Measurements from ENCODE around the gene PVALEF. TPM values are rescaled to one million over a fixed set of nuclear protein-coding genes. Genes with fewer than 3 reads are reported as not detected.

Gene PVALEF
- polyA plus RNA-seq, 3 donors = not detected

GRCh38 chr17:81157848-81158687 is 7.2 kb upstream of the PVALEF start:
- WGBS, 3 donors = 85 to 87% (median 86%) methylated on average over 39 of the region's 39 CpGs

GRCh38 chr17:81158688-81159590 is 6.4 kb upstream of the PVALEF start:
- 89 to 90% (median 90%) methylated on average over 43 of the region's 43 CpGs for WGBS, 3 donors
- H3K27ac ChIP-seq (ENCODE audit: low read depth, low read length) = no peak overlapping the region

More at GRCh38 chr17:81157848-81158687, 7.2 kb upstream of the PVALEF start:
- no peak overlapping the region for H3K27ac ChIP-seq (ENCODE audit: low read depth, low read length)

DNA sequence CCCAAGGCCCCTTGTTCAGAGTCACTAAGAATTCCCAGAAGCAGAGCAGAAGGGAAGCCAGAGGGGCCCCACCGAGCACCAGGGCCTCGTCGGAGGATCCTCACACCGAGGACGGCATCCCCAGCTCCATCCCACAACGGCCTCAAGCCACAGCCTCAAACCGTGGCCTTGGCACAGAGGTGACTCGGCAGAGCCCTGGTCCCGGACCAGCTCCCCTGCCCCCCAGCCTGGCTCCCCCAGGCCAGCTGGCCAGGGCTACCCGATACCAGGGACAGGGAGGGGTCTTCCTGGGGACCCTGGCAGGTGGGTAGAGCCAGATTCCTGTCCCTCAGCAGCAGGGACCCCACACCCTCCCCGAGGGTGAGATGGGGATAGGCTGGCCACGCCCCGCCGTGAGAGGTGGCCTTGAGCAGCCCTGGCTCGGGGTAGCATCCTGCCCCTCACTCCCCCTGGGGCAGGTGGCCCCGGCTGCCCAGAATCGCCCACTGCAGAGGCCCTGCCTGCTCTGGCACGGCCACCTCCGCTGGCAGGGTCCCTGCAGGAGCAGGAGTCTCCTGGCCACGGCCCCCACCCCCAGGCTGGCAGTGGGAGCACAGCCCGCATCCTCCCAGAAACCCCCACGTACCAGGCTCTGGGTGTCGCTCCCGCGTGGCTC is 5.6 kb upstream of the PVALEF start:
- WGBS, 3 donors = 41 to 69% (median 51%) methylated on average over 20 to 25 of the region's 25 CpGs
- no peak overlapping the region for H3K27ac ChIP-seq (ENCODE audit: low read depth, low read length)

DNA sequence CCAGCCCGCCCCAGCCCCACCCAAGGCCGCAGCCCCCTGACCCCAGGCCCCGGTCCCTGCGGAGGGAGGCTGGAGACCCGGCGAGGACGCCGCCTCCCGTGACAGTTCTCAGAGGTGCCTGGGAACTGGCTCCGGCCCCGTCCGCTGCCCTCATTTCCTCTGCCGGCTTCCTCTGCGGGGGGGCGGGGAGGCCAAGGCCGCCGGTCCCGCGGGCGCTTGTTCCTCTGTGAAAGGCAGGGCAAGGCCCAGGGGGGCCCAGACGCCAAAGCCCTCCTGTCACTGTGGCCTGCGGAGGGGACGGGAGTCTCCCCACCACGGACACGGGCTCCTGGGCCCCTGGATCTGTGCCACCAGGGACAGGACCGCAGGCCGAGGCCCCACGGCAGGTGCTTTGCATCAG is 5.0 kb upstream of the PVALEF start:
- 7 to 31% (median 21%) methylated on average over 17 to 28 of the region's 28 CpGs for WGBS, 3 donors
- no peak overlapping the region for H3K27ac ChIP-seq (ENCODE audit: low read depth, low read length)

- no peak overlapping the region for H3K27ac ChIP-seq (ENCODE audit: low read depth, low read length)
- 58 to 70% (median 58%) methylated on average over 32 of the region's 32 CpGs for WGBS, 3 donors
Observed at GRCh38 chr17:81160747-81161453, 4.4 kb upstream of the PVALEF start.

DNA sequence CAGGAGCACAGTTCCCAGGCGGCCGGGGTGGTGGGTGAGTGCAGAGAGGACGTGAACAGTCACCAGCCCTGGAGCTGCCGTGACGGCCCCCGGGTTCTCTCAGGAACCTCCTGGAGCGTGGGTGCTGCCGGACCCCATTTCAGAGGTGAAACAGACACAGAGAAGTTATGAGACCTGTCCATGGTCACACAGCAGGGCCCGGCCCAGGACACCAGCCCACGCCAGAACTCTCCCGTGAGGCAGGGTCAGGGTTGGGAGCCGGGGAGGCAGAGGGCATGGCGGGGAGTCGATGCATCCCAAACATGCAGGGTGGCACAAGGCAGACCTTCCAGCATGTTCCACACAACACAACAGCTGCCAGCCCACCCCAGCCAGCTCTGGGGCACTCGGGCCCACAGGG is 3.8 kb upstream of the PVALEF start:
- 92 to 94% (median 93%) methylated on average over 15 of the region's 15 CpGs for WGBS, 3 donors
- no peak overlapping the region for H3K27ac ChIP-seq (ENCODE audit: low read depth, low read length)

DNA sequence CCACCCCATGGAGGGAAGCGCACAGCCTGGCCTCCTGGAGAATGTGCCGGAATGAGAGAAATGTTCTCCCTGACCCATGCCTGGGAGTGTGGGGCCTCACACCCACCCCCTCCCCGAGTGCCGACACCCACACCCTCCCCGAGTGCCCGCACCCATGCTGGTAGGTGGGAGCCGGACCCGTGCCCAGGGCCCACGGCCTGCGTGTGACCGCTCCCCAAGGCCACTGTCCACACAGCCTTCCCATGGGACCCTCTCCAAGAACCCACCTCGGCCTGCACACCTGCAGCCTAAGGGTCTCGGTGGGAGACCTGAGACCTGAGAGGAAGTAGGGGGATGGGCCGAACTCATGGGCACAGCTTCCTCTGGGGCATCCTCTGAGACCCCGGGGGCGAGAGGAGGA is 3.3 kb upstream of the PVALEF start:
- H3K27ac ChIP-seq (ENCODE audit: low read depth, low read length) = no peak overlapping the region

DNA sequence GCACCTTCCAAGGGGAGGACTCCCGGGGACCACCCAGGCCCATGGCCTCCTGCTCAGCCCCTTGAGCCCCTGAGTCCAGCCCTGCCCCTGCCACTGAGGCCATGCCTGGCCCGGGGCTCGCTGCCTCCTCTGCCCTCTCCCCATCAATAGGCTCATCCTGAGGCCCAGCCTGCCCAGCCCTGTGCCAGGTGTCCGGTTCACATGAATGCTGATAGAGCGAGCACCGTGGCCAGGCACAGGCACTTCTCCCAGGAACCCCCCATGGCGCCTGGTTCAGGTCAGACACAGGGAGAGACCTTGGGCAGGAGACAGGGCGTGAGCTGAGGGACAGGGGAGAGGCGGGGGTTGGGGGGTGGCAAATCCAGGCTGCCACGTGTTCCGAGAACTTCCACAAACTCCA is 2.8 kb upstream of the PVALEF start:
- H3K27ac ChIP-seq (ENCODE audit: low read depth, low read length) = no peak overlapping the region
- 47 to 91% (median 87%) methylated on average over 11 of the region's 11 CpGs for WGBS, 3 donors

More for the DNA sequence above, 3.3 kb upstream of the PVALEF start:
- WGBS, 3 donors = 74 to 86% (median 83%) methylated on average over 16 of the region's 16 CpGs

GRCh38 chr17:81163051-81163695 is 2.1 kb upstream of the PVALEF start:
- no peak overlapping the region for H3K27ac ChIP-seq (ENCODE audit: low read depth, low read length)
- 73 to 92% (median 89%) methylated on average over 18 to 19 of the region's 19 CpGs for WGBS, 3 donors

DNA sequence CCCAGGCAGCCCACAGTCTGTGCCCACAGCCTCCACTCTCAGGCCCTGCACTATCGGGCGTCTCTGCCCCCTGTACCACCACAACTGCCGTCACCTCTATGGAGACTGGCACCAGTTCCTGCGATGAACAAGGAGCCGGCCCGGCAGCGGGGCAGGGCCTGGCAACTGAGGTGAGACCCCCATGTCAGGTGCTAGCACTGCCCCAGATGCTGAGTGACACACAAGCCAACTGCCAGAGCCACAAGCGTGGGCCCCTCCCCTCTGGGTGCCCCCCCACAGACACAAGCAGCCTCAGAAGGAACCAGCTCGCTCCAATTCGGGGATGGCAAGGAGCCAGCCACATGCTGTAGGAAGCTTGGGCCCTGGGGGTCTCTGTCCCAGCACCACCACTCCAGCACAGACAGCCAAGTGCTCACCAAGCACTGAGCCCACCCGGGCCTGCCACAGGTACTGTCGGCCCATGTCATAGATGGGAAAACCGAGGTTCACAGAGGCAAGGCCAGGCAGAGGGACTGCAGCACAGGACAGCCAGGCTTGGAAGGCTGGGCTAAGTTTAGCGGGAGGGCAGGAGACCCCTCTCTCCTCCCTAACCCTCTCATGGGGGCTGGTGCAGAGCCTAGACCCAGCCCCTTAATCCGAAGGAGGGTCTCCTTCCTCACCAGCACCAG is 1.5 kb upstream of the PVALEF start:
- WGBS, 3 donors = 75 to 89% (median 88%) methylated on average over 15 of the region's 15 CpGs
- no peak overlapping the region for H3K27ac ChIP-seq (ENCODE audit: low read depth, low read length)

GRCh38 chr17:81164371-81165245 is 699 bp upstream of the PVALEF start:
- WGBS, 3 donors = 43 to 75% (median 70%) methylated on average over 19 of the region's 19 CpGs
- no peak overlapping the region for H3K27ac ChIP-seq (ENCODE audit: low read depth, low read length)

- no peak within 1 kb of the TSS for H3K27ac ChIP-seq (ENCODE audit: low read depth, low read length)
- 1 to 2% (median 1%) methylated on average over 16 to 54 of the region's 62 CpGs for WGBS, 3 donors
Observed at GRCh38 chr17:81166033-81166492, 756 bp downstream of the PVALEF start, which contains the start of gene AATK. Gene AATK (minus strand): TSS chr17:81166221. CDS start chr17:81165992, 229 bp downstream.

GRCh38 chr17:81167194-81167524 is 1.9 kb downstream of the PVALEF start:
- no peak overlapping the region for H3K27ac ChIP-seq (ENCODE audit: low read depth, low read length)
- 97 to 100% (median 97%) methylated on average over 4 of the region's 4 CpGs for WGBS, 3 donors

DNA sequence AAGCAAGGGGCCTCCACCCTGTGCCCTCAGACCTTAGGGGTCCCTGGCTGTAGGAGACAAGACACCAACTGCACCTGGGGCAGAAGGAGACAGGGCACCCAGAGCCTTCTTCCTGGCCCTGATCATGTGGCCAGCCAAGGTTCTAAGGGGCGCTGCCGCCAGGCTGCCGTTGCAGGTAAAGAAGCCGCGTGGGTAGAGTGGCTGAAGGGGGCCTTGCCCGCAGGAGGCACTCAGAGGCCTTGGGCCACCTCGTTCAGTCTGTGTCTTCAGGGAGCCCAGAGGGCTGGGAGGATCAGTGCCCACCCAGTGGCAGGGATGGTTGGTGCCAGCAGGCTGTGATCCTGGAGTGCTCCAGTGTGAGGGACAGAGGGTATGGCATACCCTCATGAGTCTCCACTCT is 2.3 kb downstream of the PVALEF start:
- 93 to 95% (median 93%) methylated on average over 7 of the region's 7 CpGs for WGBS, 3 donors
- H3K27ac ChIP-seq (ENCODE audit: low read depth, low read length) = no peak overlapping the region

DNA sequence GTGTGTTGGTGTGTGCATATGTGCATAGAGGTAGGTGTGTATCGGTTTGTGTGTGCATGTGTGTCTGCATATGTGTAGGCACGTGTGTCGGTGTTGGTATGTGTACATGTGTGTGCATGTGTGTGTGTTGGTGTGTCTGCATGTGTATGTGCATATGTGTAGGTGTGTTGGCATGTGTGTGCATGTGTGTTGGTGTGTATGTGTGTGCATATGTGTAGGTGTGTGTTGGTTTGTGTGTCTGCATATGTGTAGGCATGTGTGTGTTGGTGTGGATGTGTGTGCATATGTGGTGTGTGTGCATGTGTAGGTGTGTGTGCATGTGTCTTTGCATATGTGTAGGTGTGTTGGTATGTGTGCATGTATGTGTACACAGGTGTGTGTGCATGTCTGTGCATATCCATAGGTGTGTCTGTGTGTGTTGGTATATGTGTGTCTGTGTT is 4.6 kb downstream of the PVALEF start:
- WGBS, 3 donors = 82 to 96% (median 94%) methylated on average over 3 of the region's 3 CpGs

More for the DNA sequence above, 4.6 kb downstream of the PVALEF start:
- H3K27ac ChIP-seq (ENCODE audit: low read depth, low read length) = no peak overlapping the region
